GM12892 (cell line): ENCODE data around the gene PGLYRP4.

Experiments used
- POLR2AphosphoS5 ChIP-seq: IDR thresholded peaks from 2 replicates; pipeline ENCODE4 v1.6.1; 2011; ENCODE audit warnings: low read depth, low read length, control low read depth
- TAF1 ChIP-seq: IDR thresholded peaks from 2 replicates; pipeline ENCODE4 v1.6.1; 2011; ENCODE audit warnings: low read depth, mild to moderate bottlenecking, control low read depth, low read length, borderline replicate concordance

GRCh38 chr1:153393926-153394325, 45.3 kb upstream of the PGLYRP4 start:
- no peak for TF ChIP-seq POLR2AphosphoS5
- no peak for TF ChIP-seq TAF1
